Astrocyte of the spinal cord (primary cell): ENCODE data around the gene SORCS2.
"Not testable (repeated sequence)": the region's sequence is repeated elsewhere in the genome, so short reads cannot be mapped to it uniquely, and the experiment has no call there.

Experiments used
- DNase-seq: peaks from one replicate; pipeline ENCODE4 v3.0.0; 2011; ENCODE audit warnings: low read depth, low spot score
- H3K4me3 ChIP-seq: 2 replicates; pipeline ENCODE4 v1.5.1; 2011; ENCODE audit warnings: low read depth, mild to moderate bottlenecking, low read length, moderate library complexity
- CTCF ChIP-seq: IDR thresholded peaks from 2 replicates; pipeline ENCODE4 v1.5.1; 2012; ENCODE audit warnings: low read depth, mild to moderate bottlenecking, low read length, inconsistent platforms
- in situ Hi-C: cut with HindIII; loops from 2 replicates; pipeline ENCODE4 v1.10.0; 2017; ENCODE audit warnings: low sequenced_read_pairs

Gene SORCS2

GRCh38 chr4:7600247-7600646, 407.9 kb downstream of the SORCS2 start:
- in situ Hi-C loops = no loop called here
- no peak overlapping the region for H3K4me3 ChIP-seq
- DNase-seq = no peak
- no peak for TF ChIP-seq CTCF

GRCh38 chr4:7602166-7602565, 409.8 kb downstream of the SORCS2 start:
- in situ Hi-C loops, DNase-seq, H3K4me3 ChIP-seq: not testable (repeated sequence)

GRCh38 chr4:7607156-7607910, 415.0 kb downstream of the SORCS2 start:
- in situ Hi-C loops = no loop called here
- DNase-seq = no peak
- H3K4me3 ChIP-seq = no peak overlapping the region
- TF ChIP-seq CTCF = no peak

GRCh38 chr4:7608046-7608445, 415.7 kb downstream of the SORCS2 start:
- H3K4me3 ChIP-seq = no peak overlapping the region
- in situ Hi-C loops = no loop called here
- DNase-seq = no peak
- TF ChIP-seq CTCF = no peak

- no peak overlapping the region for H3K4me3 ChIP-seq
- TF ChIP-seq CTCF = no peak
- DNase-seq = no peak
- in situ Hi-C loops = no loop called here
Observed at GRCh38 chr4:7609316-7609715, 417.0 kb downstream of the SORCS2 start.

- no peak overlapping the region for H3K4me3 ChIP-seq
- no peak for TF ChIP-seq CTCF
- in situ Hi-C loops = no loop called here
- no peak for DNase-seq
Observed at GRCh38 chr4:7610022-7610670, 417.8 kb downstream of the SORCS2 start.

- no peak for TF ChIP-seq CTCF
- no peak for DNase-seq
- in situ Hi-C loops = no loop called here
- H3K4me3 ChIP-seq = no peak overlapping the region
Observed at GRCh38 chr4:7610841-7611240, 418.5 kb downstream of the SORCS2 start.
